Uterus (tissue), 4 donors: ENCODE results near the gene PDLIM4. TPM values are rescaled to one million over a fixed set of nuclear protein-coding genes. Genes with fewer than 3 reads are reported as not detected.

Experiments used
- DNase-seq, 2 donors: peaks; one replicate each; pipeline ENCODE4 v3.0.0-alpha.2; 2019 to 2020
- H3K27ac ChIP-seq, 2 donors: fragments of 200-600 bp; sonication (generic); 1 replicate in 1 of 2; 2 replicates in 1 of 2; pipeline ENCODE4 v1.5.1; 2016 to 2018
- H3K27me3 ChIP-seq, 2 donors: fragments of 200-600 bp; sonication (generic); one replicate each; pipeline ENCODE4 v1.5.1; 2018 to 2019; ENCODE audit warnings: control low read depth in 1 of 2
- H3K36me3 ChIP-seq, 2 donors: fragments of 200-600 bp; sonication (generic); one replicate each; pipeline ENCODE4 v1.5.1; 2019; ENCODE audit warnings: control low read depth in 1 of 2
- H3K4me1 ChIP-seq, 2 donors: fragments of 200-600 bp; sonication (generic); one replicate each; pipeline ENCODE4 v1.5.1; 2018 to 2019; ENCODE audit warnings: control low read depth in 1 of 2
- H3K4me3 ChIP-seq, 2 donors: fragments of 200-600 bp; sonication (generic); 1 replicate in 1 of 2; 2 replicates in 1 of 2; pipeline ENCODE4 v1.5.1; 2018 to 2019; ENCODE audit warnings: mild to moderate bottlenecking in 1 of 2
- H3K9me3 ChIP-seq, 2 donors: fragments of 200-600 bp; sonication (generic); one replicate each; pipeline ENCODE4 v1.5.1; 2019; ENCODE audit warnings: control low read depth in 1 of 2
- CTCF ChIP-seq, 4 experiments: fragments of 200-600 bp in 2 of 4; fragments of 450-650 bp in 2 of 4; sonication (generic) in 2 of 4; IDR thresholded peaks; one replicate each; pipeline ENCODE4 v1.5.1; 2016 to 2019; ENCODE audit warnings: antibody characterized with exemption in 4 of 4, mild to moderate bottlenecking in 2 of 4, moderate library complexity in 1 of 4
- POLR2A ChIP-seq, 2 donors: fragments of 450-650 bp; IDR thresholded peaks; one replicate each; pipeline ENCODE4 v1.6.1; 2016; ENCODE audit warnings: antibody characterized with exemption in 2 of 2, mild to moderate bottlenecking in 1 of 2, moderate library complexity in 1 of 2
- intact Hi-C: fragments of 100-400 bp; cut with DNase I; formaldehyde crosslinking; loops from one replicate; pipeline ENCODE4 v1.15.1; 2023; ENCODE audit warnings: low total_unique reads
- total RNA-seq, 4 donors: library from RNA; depleted of rRNA in 3 of 4; stranded (reverse); fragments of >200 nt in 3 of 4; gene quantifications; one replicate each; pipeline versions ENCODE4 v1.1.0 to v1.2.4, GENCODE V29; 2014 to 2023
- donor health status: DM: yes; HTN: yes; CAD: no.

PDLIM4 gene
- total RNA-seq, 4 donors from 2014 or later: 14.1 to 148 (median 45.3) TPM

GRCh38 chr5:132293066-132293991 lies 35.8 kb downstream of the PDLIM4 start:
- Histone ChIP-seq H3K9me3 (no peaks in the 10 kb centered on the region), H3K27ac (peak overlapping the region; percentile 95 to 100), H3K4me3 (peak overlapping the region; percentile 53 to 71), H3K4me1 (no peaks in the 10 kb centered on the region), H3K27me3 (no peaks in the 10 kb centered on the region), H3K36me3 (no peaks in the 10 kb centered on the region)
- TF ChIP-seq CTCF (IDR thresholded peaks at IDR 0.05): peak in 2 of 4 experiments; percentile 5 to 23
- peak; percentile 6 to 39 for TF ChIP-seq POLR2A (IDR thresholded peaks at IDR 0.05)
- peak; percentile 95 to 96 for DNase-seq
- intact Hi-C loops: no loop called here

GRCh38 chr5:132293992-132294727 lies 36.7 kb downstream of the PDLIM4 start, which contains the start of gene SLC22A4:
SLC22A4 (plus strand) TSS chr5:132294394; CDS start chr5:132294617, 223 bp downstream.
- TF ChIP-seq CTCF (IDR thresholded peaks at IDR 0.05): peak in 2 of 4 experiments; percentile 6 to 24
- peak; percentile 85 to 93 for TF ChIP-seq POLR2A (IDR thresholded peaks at IDR 0.05)
- Histone ChIP-seq H3K27me3 (no peaks in the 10 kb centered on the region), H3K9me3 (no peaks in the 10 kb centered on the region), H3K36me3 (no peaks in the 10 kb centered on the region), H3K4me3 (peak within 1 kb of the TSS; percentile 53 to 71), H3K27ac (peak within 1 kb of the TSS; percentile 95 to 100), H3K4me1 (no peaks in the 10 kb centered on the region)
- peak; percentile 94 to 96 for DNase-seq
- intact Hi-C loops: no loop called here

- peak; percentile 51 to 78 for DNase-seq
- no peaks in the 10 kb centered on the region for H3K36me3 ChIP-seq
- intact Hi-C loops: no loop called here
- peak overlapping the region; percentile 95 to 100 for H3K27ac ChIP-seq
- H3K9me3 ChIP-seq: no peaks in the 10 kb centered on the region
- H3K4me3 ChIP-seq: peak overlapping the region; percentile 53 to 71
- no peaks in the 10 kb centered on the region for H3K27me3 ChIP-seq
- TF ChIP-seq POLR2A (IDR thresholded peaks at IDR 0.05) (peak; percentile 8 to 52), CTCF (IDR thresholded peaks at IDR 0.05) (no peak)
- no peaks in the 10 kb centered on the region for H3K4me1 ChIP-seq
Measured at GRCh38 chr5:132294728-132295504, 37.4 kb downstream of the PDLIM4 start.

GRCh38 chr5:132295505-132296411 lies 38.3 kb downstream of the PDLIM4 start:
- peak overlapping the region; percentile 95 to 100 for H3K27ac ChIP-seq
- no peak for DNase-seq
- no peaks in the 10 kb centered on the region for H3K27me3 ChIP-seq
- no peaks in the 10 kb centered on the region for H3K4me1 ChIP-seq
- intact Hi-C loops: no loop called here
- no peaks in the 10 kb centered on the region for H3K36me3 ChIP-seq
- no peak overlapping the region for H3K4me3 ChIP-seq
- no peaks in the 10 kb centered on the region for H3K9me3 ChIP-seq
- TF ChIP-seq POLR2A (IDR thresholded peaks at IDR 0.05) (no peak), CTCF (IDR thresholded peaks at IDR 0.05) (no peak)
